BJ (cell line): ENCODE results near the gene CCDC91. TPM values are rescaled to one million over a fixed set of nuclear protein-coding genes. Genes with fewer than 3 reads are reported as not detected.
"Not testable (repeated sequence)": the region's sequence is repeated elsewhere in the genome, so short reads cannot be mapped to it uniquely, and the experiment has no call there.

Source experiments
- CTCF ChIA-PET: fragments of 350-600 bp; formaldehyde crosslinking; extraction: SDS; loops from one replicate; lab custom pipeline; 2021; ENCODE audit warnings: antibody characterized with exemption, inconsistent platforms; lab: Yijun Ruan, JAX
- POLR2A ChIA-PET: fragments of 300-600 bp; sonication (Branson Sonifier 250); formaldehyde crosslinking; extraction: SDS; loops from one replicate; lab custom pipeline; 2021; ENCODE audit warnings: antibody characterized with exemption; lab: Charles Lee
- DNase-seq: peaks from one replicate; pipeline ENCODE4 v3.0.0-alpha.2; 2011; ENCODE audit warnings: low read depth
- H3K27me3 ChIP-seq: 2 replicates; pipeline ENCODE4 v1.6.0; 2011; ENCODE audit warnings: low read length; ENCODE audit not compliant: control insufficient read depth, insufficient read depth
- H3K36me3 ChIP-seq: 2 replicates; pipeline ENCODE4 v1.5.1; 2011; ENCODE audit warnings: low read length; ENCODE audit not compliant: control insufficient read depth, insufficient read depth
- H3K4me3 ChIP-seq: 2 replicates; pipeline ENCODE4 v1.5.1; 2011; ENCODE audit warnings: low read depth, mild to moderate bottlenecking, control low read depth, low read length
- CTCF ChIP-seq: IDR thresholded peaks from 2 replicates; pipeline ENCODE4 v1.5.1; 2011; ENCODE audit warnings: low read depth, mild to moderate bottlenecking, control low read depth, inconsistent platforms, low read length, moderate library complexity; ENCODE audit not compliant: insufficient read depth
- polyA plus RNA-seq: library from polyadenylated mRNA; depleted of rRNA; stranded (reverse); fragments of >200 nt; gene quantifications from 2 replicates; pipeline ENCODE4 v1.2.3, GENCODE V29; 2011

Gene CCDC91
- polyA plus RNA-seq, 1 experiment = 11.9 TPM

DNA sequence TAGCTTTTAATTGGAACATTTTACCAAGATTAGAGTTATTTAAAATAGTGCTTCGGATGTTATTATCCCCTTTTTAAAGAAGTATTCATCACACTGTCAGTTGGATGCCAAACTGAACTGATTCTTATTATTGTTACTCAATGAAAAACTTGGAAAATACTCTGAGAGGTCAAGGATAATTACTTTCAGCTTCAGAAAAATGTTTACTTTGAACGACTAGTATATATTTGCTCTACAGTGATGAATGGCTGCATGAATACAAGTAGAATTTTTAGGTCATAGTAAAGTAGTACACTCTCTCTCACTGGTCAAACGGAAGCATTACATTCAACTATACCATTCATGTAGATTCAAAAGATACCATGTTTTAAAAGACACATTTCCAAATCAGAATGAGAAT, 269.2 kb downstream of the CCDC91 start:
- DNase-seq = no peak
- no peaks in the 10 kb centered on the region for H3K27me3 ChIP-seq
- H3K36me3 ChIP-seq = 0 out of 2 replicates have a peak, but pooled peaks cover 1% of the 10 kb centered on the region
- H3K4me3 ChIP-seq = no peak overlapping the region
- ChIA-PET CTCF (interaction anchor here (0.6 to 0.8 kb wide), 2 partner anchors 12 to 62 kb away, joined by 3 read pairs; no protein-coding TSS in a partner anchor), POLR2A (no interaction called here)
- TF ChIP-seq CTCF = no peak

- DNase-seq = no peak
- Histone ChIP-seq H3K27me3 (no peaks in the 10 kb centered on the region), H3K36me3 (0 out of 2 replicates have a peak, but pooled peaks cover 1% of the 10 kb centered on the region), H3K4me3 (no peak overlapping the region)
- ChIA-PET POLR2A (no interaction called here), CTCF (interaction anchor here (0.8 kb wide), 1 partner anchor 61 kb away, joined by 3 read pairs; no protein-coding TSS in a partner anchor)
- no peak for TF ChIP-seq CTCF
These were observed 270.3 kb downstream of the CCDC91 start for GRCh38 chr12:28460420-28461130.

DNA sequence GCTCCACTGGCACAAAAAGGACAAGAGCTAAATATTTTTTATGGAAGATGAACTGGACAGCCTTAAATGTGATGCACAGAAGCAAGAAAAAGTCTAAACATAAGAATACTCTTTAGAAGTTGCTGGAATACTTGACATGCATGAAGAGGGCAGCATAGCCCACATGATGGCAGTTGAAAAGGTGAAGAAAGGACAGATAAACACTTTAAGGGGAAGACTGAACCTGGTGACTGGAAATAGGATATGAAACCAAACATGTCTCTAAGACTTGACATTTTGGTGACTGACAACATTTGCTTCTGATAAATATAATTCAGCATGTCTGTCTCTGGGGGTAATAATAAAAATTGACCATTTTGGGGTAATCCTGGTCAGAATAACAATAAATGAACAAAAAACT, 273.1 kb downstream of the CCDC91 start:
- CTCF ChIA-PET = no interaction called here
- Histone ChIP-seq H3K36me3 (0 out of 2 replicates have a peak, but pooled peaks cover 1% of the 10 kb centered on the region), H3K27me3 (no peaks in the 10 kb centered on the region), H3K4me3 (no peak overlapping the region)
- DNase-seq = no peak
- POLR2A ChIA-PET = no interaction called here
- TF ChIP-seq CTCF = no peak

- H3K27me3 ChIP-seq, POLR2A ChIA-PET, DNase-seq, H3K4me3 ChIP-seq, H3K36me3 ChIP-seq: not testable (repeated sequence)
- CTCF ChIA-PET = interaction anchor here (0.7 to 1.3 kb wide), 2 partner anchors 10 to 13 kb away, joined by 3 read pairs; no protein-coding TSS in a partner anchor
These were observed 281.5 kb downstream of the CCDC91 start for GRCh38 chr12:28471762-28472161.

- H3K27me3 ChIP-seq, H3K36me3 ChIP-seq, POLR2A ChIA-PET, CTCF ChIA-PET, DNase-seq, H3K4me3 ChIP-seq: not testable (repeated sequence)
These were observed 285.9 kb downstream of the CCDC91 start for GRCh38 chr12:28476206-28476605.

DNA sequence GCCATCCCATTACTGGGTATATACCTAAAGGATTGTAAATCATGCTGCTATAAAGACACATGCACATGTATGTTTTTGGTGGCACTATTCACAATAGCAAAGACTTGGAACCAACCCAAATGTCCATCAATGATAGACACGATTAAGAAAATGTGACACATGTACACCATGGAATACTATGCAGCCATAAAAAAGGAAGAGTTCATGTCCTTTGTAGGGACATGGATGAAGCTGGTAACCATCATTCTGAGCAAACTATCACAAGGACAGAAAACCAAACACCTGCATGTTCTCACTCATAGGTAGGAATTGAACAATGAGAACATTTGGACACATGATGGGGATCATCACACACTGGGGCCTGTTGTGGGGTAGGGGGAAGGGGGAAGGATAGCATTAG, 288.8 kb downstream of the CCDC91 start:
- H3K27me3 ChIP-seq, H3K36me3 ChIP-seq, DNase-seq, POLR2A ChIA-PET, H3K4me3 ChIP-seq, CTCF ChIA-PET: not testable (repeated sequence)
